HepG2 (cell line): ENCODE results near the gene CCDC85C. TPM values are rescaled to one million over a fixed set of nuclear protein-coding genes. Genes with fewer than 3 reads are reported as not detected.

Source experiments
- BCL3 ChIP-seq: sonication (generic); formaldehyde crosslinking; IDR thresholded peaks from 2 replicates; pipeline ENCODE4 v1.5.1; 2020; ENCODE audit warnings: mild to moderate bottlenecking, missing genetic modification reagents, moderate library complexity
- CAMTA2 ChIP-seq: sonication (generic); formaldehyde crosslinking; IDR thresholded peaks from 2 replicates; pipeline ENCODE4 v1.4.0; 2020; ENCODE audit warnings: mild to moderate bottlenecking, missing genetic modification reagents, borderline replicate concordance
- GRHL1 ChIP-seq: sonication (generic); formaldehyde crosslinking; conservative IDR thresholded peaks from 2 replicates; pipeline ENCODE4 v1.8.0; 2022; ENCODE audit warnings: missing genetic modification reagents
- HDAC2 ChIP-seq: sonication (generic); formaldehyde crosslinking; IDR thresholded peaks from 2 replicates; pipeline ENCODE4 v1.4.0; 2020; ENCODE audit warnings: missing genetic modification reagents
- HOXD1 ChIP-seq: sonication (generic); formaldehyde crosslinking; IDR thresholded peaks from 2 replicates; pipeline ENCODE4 v1.5.0; 2020; ENCODE audit warnings: missing genetic modification reagents
- PPARG ChIP-seq: conservative IDR thresholded peaks from 2 replicates; pipeline ENCODE4 v1.6.1; 2016; ENCODE audit warnings: missing biosample characterization, missing genetic modification reagents
- TEAD2 ChIP-seq: sonication (generic); formaldehyde crosslinking; IDR thresholded peaks from 2 replicates; pipeline ENCODE4 v1.9.0; 2021; ENCODE audit warnings: missing genetic modification reagents
- TEAD3 ChIP-seq: optimal IDR thresholded peaks from 2 replicates; pipeline ENCODE3; 2016; ENCODE audit warnings: borderline replicate concordance
- TFE3 ChIP-seq: IDR thresholded peaks from 2 replicates; pipeline ENCODE4 v1.6.1; 2016
- USF2 ChIP-seq, 2 experiments: sonication (generic) in 1 of 2; formaldehyde crosslinking in 1 of 2; IDR thresholded peaks; 2 replicates each; pipeline versions ENCODE4 v1.5.1 to v1.6.1; 2011 to 2020; ENCODE audit warnings: borderline replicate concordance in 1 of 2, low read depth in 1 of 2, low read length in 1 of 2, mild to moderate bottlenecking in 1 of 2, missing genetic modification reagents in 1 of 2, moderate library complexity in 1 of 2
- ZBTB44 ChIP-seq: sonication (generic); formaldehyde crosslinking; IDR thresholded peaks from 2 replicates; pipeline ENCODE4 v1.4.0; 2020; ENCODE audit warnings: missing genetic modification reagents
- ZFP91 ChIP-seq: sonication (generic); formaldehyde crosslinking; IDR thresholded peaks from 2 replicates; pipeline ENCODE4 v1.9.0; 2022; ENCODE audit warnings: missing genetic modification reagents, mild to moderate bottlenecking, borderline replicate concordance
- ZNF296 ChIP-seq: sonication (generic); formaldehyde crosslinking; conservative IDR thresholded peaks from 2 replicates; pipeline ENCODE4 v1.5.0; 2020; ENCODE audit warnings: mild to moderate bottlenecking, missing genetic modification reagents
- ZNF513 ChIP-seq: sonication (generic); formaldehyde crosslinking; conservative IDR thresholded peaks from 2 replicates; pipeline ENCODE4 v1.5.0; 2020; ENCODE audit warnings: missing genetic modification reagents
- ZNF644 ChIP-seq: IDR thresholded peaks from 2 replicates; pipeline ENCODE4 v1.6.1; 2016; ENCODE audit warnings: low read depth
- ZSCAN12 ChIP-seq: sonication (generic); formaldehyde crosslinking; IDR thresholded peaks from 2 replicates; pipeline ENCODE4 v1.9.0; 2021; ENCODE audit warnings: mild to moderate bottlenecking, missing genetic modification reagents
- polyA plus RNA-seq, 8 experiments: library from polyadenylated mRNA; depleted of rRNA in 3 of 8; stranded (reverse) in 7 of 8; unstranded in 1 of 8; fragments of >200 nt; fragmentation: Illumina TruSeq in 4 of 8; extraction: Trizol in 4 of 8; gene quantifications; 2 replicates each; pipeline versions ENCODE4 v1.2.1 to v1.2.3, GENCODE V29; 2011 to 2016; ENCODE audit warnings: low read depth in 4 of 8, missing spikeins in 1 of 8, mixed read lengths in 1 of 8; ENCODE audit not compliant: insufficient read depth in 1 of 8
- total RNA-seq, 5 experiments: library from RNA; depleted of rRNA; stranded (reverse); fragments of >200 nt; fragmentation: Illumina TruSeq; extraction: Trizol; gene quantifications; 2 replicates each; pipeline ENCODE4 v1.2.3, GENCODE V29; 2016; ENCODE audit warnings: low read depth in 1 of 5

The CCDC85C gene
- total and polyA plus RNA-seq, 2 of the 13 experiments (the other 11 are each of a cell fraction or from before 2014, with no cell fraction given) = 18.8 to 43.8 TPM

- TF ChIP-seq TFE3 (CRISPR knock-in tag) = no peak
- no peak for TF ChIP-seq ZSCAN12 (CRISPR knock-in tag)
- no peak for TF ChIP-seq PPARG
- TF ChIP-seq ZNF513 (CRISPR knock-in tag) = no peak
- TF ChIP-seq HDAC2 (CRISPR knock-in tag) = peak; percentile 74; the same call in 1 of the 2 replicates
- TF ChIP-seq ZFP91 (CRISPR knock-in tag) = peak; percentile 83; the same call in 1 of the 2 replicates
- peak; percentile 87 for TF ChIP-seq TEAD3
- no peak for TF ChIP-seq ZNF296 (CRISPR knock-in tag)
- no peak for TF ChIP-seq HOXD1
- no peak; the same call in 1 of the 2 replicates for TF ChIP-seq CAMTA2 (CRISPR knock-in tag)
- no peak for TF ChIP-seq ZBTB44 (CRISPR knock-in tag)
- TF ChIP-seq USF2 (IDR thresholded peaks at IDR 0.05; ENCODE audit: low read depth, low read length) = no peak
- TF ChIP-seq USF2 (CRISPR knock-in tag; IDR thresholded peaks at IDR 0.05; ENCODE audit: borderline replicate concordance) = no peak
- TF ChIP-seq ZNF644 (CRISPR knock-in tag) = no peak
- no peak for TF ChIP-seq GRHL1
- TF ChIP-seq TEAD2 (CRISPR knock-in tag) = no peak
- no peak for TF ChIP-seq BCL3 (CRISPR knock-in tag)
These were observed 122.9 kb downstream of the CCDC85C start, which contains the start of gene CCNK (continued) for GRCh38 chr14:99480917-99481744.
